ENCODE data around the gene OR5K4. TPM values are rescaled to one million over a fixed set of nuclear protein-coding genes. Genes with fewer than 3 reads are reported as not detected.

Gene OR5K4, protein sequence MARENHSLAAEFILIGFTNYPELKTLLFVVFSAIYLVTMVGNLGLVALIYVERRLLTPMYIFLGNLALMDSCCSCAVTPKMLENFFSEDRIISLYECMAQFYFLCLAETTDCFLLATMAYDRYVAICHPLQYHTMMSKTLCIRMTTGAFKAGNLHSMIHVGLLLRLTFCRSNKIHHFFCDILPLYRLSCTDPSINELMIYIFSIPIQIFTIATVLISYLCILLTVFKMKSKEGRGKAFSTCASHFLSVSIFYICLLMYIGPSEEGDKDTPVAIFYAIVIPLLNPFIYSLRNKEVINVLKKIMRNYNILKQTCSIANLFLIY
- total RNA-seq, result not detected
- long read RNA-seq, result 0 reads

GRCh38 chr3:98353554-98353953, at the start of gene OR5K4:
Gene OR5K4 (plus strand): TSS chr3:98353854. CDS start chr3:98353854, 0 bp downstream.
- ATAC-seq (no peak), DNase-seq (ENCODE audit: missing footprints) (no peak)
- intact Hi-C loops (cut with DNase I), result no loop called here

- no peak for DNase-seq (ENCODE audit: missing footprints)
- intact Hi-C loops (cut with DNase I), result no loop called here
- ATAC-seq, result no peak
Measured at GRCh38 chr3:98322101-98322500, 31.6 kb upstream of the OR5K4 start.

- DNase-seq (ENCODE audit: missing footprints) (no peak), ATAC-seq (no peak)
- intact Hi-C loops (cut with DNase I), result no loop called here
Measured at GRCh38 chr3:98322686-98323085, 31.0 kb upstream of the OR5K4 start.

DNA sequence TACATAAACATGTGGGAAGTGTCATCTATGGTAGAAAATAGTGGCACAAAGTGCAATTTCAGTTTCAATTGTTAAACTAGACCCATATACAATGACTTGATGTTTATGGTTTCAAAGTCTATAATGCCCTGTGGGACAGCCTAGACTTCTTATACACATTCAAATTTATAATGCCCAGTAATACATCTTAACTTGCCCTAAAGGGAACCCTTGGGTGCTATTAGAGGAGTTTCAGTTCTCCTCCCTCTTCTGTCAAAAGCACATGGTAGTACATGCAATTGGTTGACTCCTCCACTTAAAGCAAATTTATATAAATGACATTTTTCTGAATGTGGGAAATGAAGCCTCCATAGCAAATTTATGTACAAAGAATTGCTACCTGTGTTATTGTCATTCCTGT, 30.2 kb upstream of the OR5K4 start:
- ATAC-seq, result no peak
- intact Hi-C loops (cut with DNase I), result no loop called here
- DNase-seq (ENCODE audit: missing footprints), result no peak

GRCh38 chr3:98325055-98325454, 28.6 kb upstream of the OR5K4 start:
- intact Hi-C loops (cut with DNase I), result no loop called here
- no peak for ATAC-seq

DNA sequence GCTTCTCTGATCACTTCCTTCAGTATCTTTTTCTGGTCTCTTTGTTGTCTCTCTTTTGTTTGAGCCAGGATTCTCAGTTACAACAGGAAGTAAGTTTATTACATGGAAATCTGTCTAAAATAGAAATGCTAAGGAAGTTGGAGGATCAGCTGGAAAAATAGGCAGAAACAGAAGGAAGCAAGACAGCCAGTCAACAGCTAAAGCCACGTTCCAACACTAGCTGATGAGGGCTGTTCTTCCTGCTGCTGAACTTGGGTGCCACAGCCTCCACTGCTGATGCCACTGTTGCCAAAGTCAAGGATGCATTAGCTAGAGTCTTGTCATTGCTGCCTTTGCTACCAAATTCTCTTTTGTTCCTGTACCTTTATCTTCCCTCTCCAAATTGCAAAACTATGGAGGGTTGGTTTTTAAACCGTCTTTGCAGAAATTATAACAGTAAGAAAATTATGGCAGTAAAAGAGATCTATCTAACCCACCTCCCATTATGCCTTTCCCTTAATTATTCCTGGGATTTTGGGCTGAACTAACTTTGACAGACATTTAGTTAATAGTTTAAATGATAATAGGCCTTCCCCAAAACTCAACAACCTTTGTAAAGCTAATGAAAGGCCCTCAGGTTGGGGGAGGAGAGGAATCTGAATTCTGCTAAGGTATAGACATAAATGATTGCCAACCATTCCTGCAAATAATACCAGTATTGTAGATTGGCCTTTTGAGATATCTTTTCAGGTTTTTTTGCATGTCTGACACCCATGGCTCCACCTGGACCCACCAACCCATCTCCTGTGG, 27.4 kb upstream of the OR5K4 start:
- intact Hi-C loops (cut with DNase I), result no loop called here
- ATAC-seq (no peak), DNase-seq (ENCODE audit: missing footprints) (no peak)

More at GRCh38 chr3:98325055-98325454, 28.6 kb upstream of the OR5K4 start:
- DNase-seq (ENCODE audit: missing footprints), result no peak

DNA sequence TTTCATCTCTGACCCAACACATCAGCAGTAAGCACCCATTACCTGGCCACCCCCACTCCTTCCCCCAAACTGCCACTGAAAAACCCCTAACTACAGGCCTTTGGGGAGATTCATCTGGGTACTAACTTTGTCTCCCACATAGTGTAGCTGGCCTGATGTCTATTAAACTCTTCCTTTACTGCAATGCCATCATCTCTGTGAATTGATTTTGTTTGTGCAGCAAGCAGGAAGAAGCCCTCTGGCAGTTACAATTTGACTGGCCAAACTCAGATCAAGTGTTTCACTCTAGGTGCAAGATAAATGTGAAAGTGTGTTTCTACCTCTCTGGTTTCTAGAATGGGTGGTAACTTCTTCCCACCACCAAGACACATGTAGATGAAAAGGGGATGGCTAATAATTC, 26.7 kb upstream of the OR5K4 start:
- intact Hi-C loops (cut with DNase I), result no loop called here
- ATAC-seq, result no peak
- no peak for DNase-seq (ENCODE audit: missing footprints)

GRCh38 chr3:98328933-98329332, 24.7 kb upstream of the OR5K4 start:
- DNase-seq (ENCODE audit: missing footprints) (no peak), ATAC-seq (no peak)
- intact Hi-C loops (cut with DNase I), result loop anchor here (2.0 kb wide), 1 partner anchor 288 kb away; no protein-coding TSS in a partner anchor

GRCh38 chr3:98329392-98330124, 24.1 kb upstream of the OR5K4 start:
- DNase-seq (ENCODE audit: missing footprints) (no peak), ATAC-seq (no peak)
- intact Hi-C loops (cut with DNase I), result loop anchor here (2.0 kb wide), 1 partner anchor 289 kb away; no protein-coding TSS in a partner anchor

- DNase-seq (ENCODE audit: missing footprints) (no peak), ATAC-seq (no peak)
- intact Hi-C loops (cut with DNase I), result no loop called here
Measured at GRCh38 chr3:98331329-98331728, 22.3 kb upstream of the OR5K4 start.

DNA sequence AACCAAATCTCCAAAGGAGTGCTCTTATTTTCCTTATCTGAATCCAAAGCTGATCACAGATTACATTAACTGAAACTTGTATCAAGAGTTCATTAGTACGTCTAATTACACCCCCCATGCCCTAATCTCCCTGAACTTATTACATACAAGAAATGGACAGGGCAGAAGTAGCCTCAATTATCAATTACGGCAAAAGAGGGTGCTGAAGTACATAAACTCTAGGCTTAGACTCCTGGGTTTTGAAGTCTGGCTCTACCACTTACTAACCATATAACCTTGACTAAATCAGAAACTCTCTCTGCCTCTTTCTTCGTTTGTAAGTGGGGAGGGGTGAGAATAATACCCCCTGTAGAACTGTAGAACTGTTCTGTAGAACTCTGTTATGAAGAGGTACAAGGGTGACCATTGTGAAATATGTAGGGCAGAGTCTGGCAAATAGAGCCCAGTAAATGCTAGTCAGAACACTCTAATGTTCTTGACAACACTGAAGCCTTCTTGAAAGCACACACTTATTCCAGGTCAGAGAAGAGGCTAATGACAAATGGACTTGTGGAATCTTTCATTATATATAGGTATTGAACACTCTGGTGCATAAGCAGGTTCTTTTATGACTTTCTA, 19.6 kb upstream of the OR5K4 start:
- DNase-seq (ENCODE audit: missing footprints) (no peak), ATAC-seq (no peak)
- intact Hi-C loops (cut with DNase I), result no loop called here

DNA sequence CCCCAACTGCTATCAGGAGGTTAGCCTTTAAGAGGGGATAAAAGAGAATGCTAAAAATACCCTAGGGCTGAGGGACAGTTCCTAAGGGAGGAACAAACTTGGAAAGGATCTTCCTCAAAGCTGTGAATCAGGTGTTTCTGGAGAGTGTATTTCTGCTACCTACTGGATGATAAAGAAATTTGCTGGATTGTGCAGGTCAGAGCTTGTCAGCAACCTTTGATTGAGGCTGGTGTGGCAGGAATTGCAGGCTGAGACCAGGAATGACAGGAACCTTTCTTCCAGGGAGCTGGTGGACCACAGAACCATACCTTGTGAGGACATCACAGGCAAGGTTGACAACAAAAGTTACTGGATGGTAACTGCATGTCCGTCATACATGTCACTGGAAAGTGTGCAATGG, 14.6 kb upstream of the OR5K4 start:
- no peak for ATAC-seq
- intact Hi-C loops (cut with DNase I), result no loop called here
- no peak for DNase-seq (ENCODE audit: missing footprints)

- intact Hi-C loops (cut with DNase I), result no loop called here
- ATAC-seq (no peak), DNase-seq (ENCODE audit: missing footprints) (no peak)
Measured at GRCh38 chr3:98341758-98342157, 11.9 kb upstream of the OR5K4 start.

GRCh38 chr3:98343647-98344507, 9.8 kb upstream of the OR5K4 start:
- ATAC-seq, result no peak
- intact Hi-C loops (cut with DNase I), result no loop called here
- DNase-seq (ENCODE audit: missing footprints), result no peak

- DNase-seq (ENCODE audit: missing footprints) (no peak), ATAC-seq (no peak)
- intact Hi-C loops (cut with DNase I), result no loop called here
Measured at GRCh38 chr3:98350082-98350481, 3.6 kb upstream of the OR5K4 start.

DNA sequence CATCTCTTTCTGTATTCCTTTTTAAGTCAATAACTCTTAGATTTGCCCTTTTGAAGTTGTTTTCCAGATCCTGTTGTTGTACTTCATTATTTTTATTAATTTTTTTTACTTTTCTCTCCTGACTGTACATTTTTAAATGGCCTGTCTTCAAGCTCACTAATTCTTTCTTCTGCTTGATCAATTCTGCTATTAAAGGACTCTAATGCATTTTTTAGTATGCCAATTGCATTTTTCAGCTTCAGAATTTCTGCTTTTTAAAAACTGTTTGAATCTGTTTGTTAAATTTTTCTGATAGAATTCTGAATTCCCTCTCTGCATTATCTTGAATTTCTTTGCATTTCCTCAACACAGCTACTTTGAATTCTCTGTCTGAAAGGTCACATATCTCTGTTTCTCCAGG, 5.6 kb downstream of the OR5K4 start:
- intact Hi-C loops (cut with DNase I), result no loop called here
- ATAC-seq, result no peak
- no peak for DNase-seq (ENCODE audit: missing footprints)

DNA sequence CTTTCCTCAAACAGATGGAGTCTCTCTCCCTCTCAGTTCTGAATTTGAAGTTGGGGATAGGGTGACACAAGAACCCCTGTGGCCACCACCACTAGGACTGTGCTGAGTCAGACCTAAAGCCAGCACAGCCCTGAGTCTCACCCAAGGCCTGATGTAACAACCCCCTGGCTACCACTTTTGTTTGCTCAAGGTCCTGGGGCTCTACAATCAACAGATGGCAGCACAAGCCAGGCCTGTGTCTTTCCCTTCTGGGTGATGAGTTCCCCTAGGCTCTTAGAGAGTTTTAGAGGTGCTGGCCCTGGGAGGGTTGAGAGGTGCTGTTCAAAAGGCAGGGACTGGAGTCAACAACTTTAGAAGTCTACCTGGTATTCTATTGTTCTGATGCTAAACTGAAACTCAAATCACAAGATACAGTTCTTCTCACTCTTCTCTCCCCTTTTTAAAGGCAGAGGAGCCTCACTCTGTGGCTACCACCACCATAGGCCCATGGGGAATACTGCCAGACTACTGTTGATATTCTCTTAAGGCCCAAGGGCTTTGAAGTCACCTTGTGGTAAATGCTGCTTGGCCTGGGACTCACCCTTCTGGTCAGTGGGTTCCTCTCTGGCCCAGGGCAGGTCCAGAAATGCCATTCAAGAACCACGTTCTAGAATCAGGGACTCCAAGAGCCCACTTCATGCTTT, 6.5 kb downstream of the OR5K4 start:
- intact Hi-C loops (cut with DNase I), result no loop called here
- ATAC-seq (no peak), DNase-seq (ENCODE audit: missing footprints) (no peak)

- DNase-seq (ENCODE audit: missing footprints), result no peak
- intact Hi-C loops (cut with DNase I), result no loop called here
- ATAC-seq, result no peak
Measured at GRCh38 chr3:98360681-98361080, 7.0 kb downstream of the OR5K4 start.
